ENCODE measurements around the gene CFAP92. TPM values are rescaled to one million over a fixed set of nuclear protein-coding genes. Genes with fewer than 3 reads are reported as not detected.

The CFAP92 gene
- total RNA-seq, 1 donor from 2014 or later = not detected

GRCh38 chr3:128907706-128908445, 86.0 kb downstream of the CFAP92 start:
- Mint-ChIP-seq H3K9me3 (no peaks in the 10 kb centered on the region), H3K27ac (no peak overlapping the region), H3K4me3 (no peak overlapping the region), H3K36me3 (ENCODE audit: low read depth) (peaks cover 82% of the 10 kb centered on the region), H3K4me1 (no peaks in the 10 kb centered on the region), H3K27me3 (no peaks in the 10 kb centered on the region)
- ChIA-PET POLR2A (no interaction called here), CTCF (no interaction called here)
- intact Hi-C loops (cut with micrococcal nuclease) = no loop called here
- ATAC-seq (ENCODE audit: low read depth) = no peak
- DNase-seq = no peak
- TF ChIP-seq CTCF (IDR thresholded peaks at IDR 0.05) = no peak

GRCh38 chr3:128906804-128907525, 86.9 kb downstream of the CFAP92 start:
- ChIA-PET CTCF (no interaction called here), POLR2A (no interaction called here)

GRCh38 chr3:128906031-128906803, 87.7 kb downstream of the CFAP92 start:
- Mint-ChIP-seq H3K27me3 (no peaks in the 10 kb centered on the region), H3K36me3 (ENCODE audit: low read depth) (peaks cover 81% of the 10 kb centered on the region), H3K27ac (no peak overlapping the region), H3K4me3 (no peak overlapping the region), H3K9me3 (no peaks in the 10 kb centered on the region), H3K4me1 (no peaks in the 10 kb centered on the region)
- ChIA-PET POLR2A (no interaction called here), CTCF (no interaction called here)
- intact Hi-C loops (cut with micrococcal nuclease) = no loop called here
- no peak for TF ChIP-seq CTCF (IDR thresholded peaks at IDR 0.05)
- DNase-seq (no peak), ATAC-seq (ENCODE audit: low read depth) (no peak)

More at GRCh38 chr3:128906804-128907525, 86.9 kb downstream of the CFAP92 start:
- TF ChIP-seq CTCF (IDR thresholded peaks at IDR 0.05) = no peak
- ATAC-seq (ENCODE audit: low read depth) (no peak), DNase-seq (no peak)
- no peaks in the 10 kb centered on the region for H3K9me3 Mint-ChIP-seq
- peaks cover 78% of the 10 kb centered on the region for H3K36me3 Mint-ChIP-seq (ENCODE audit: low read depth)
- intact Hi-C loops (cut with micrococcal nuclease) = no loop called here
- H3K4me1 Mint-ChIP-seq = no peaks in the 10 kb centered on the region
- no peaks in the 10 kb centered on the region for H3K27me3 Mint-ChIP-seq
- H3K27ac Mint-ChIP-seq = no peak overlapping the region
- no peak overlapping the region for H3K4me3 Mint-ChIP-seq

GRCh38 chr3:128903501-128903900, 90.4 kb downstream of the CFAP92 start:
- Mint-ChIP-seq H3K27ac (no peak overlapping the region), H3K27me3 (no peaks in the 10 kb centered on the region), H3K4me1 (no peaks in the 10 kb centered on the region), H3K4me3 (no peak overlapping the region), H3K36me3 (ENCODE audit: low read depth) (peaks cover 84% of the 10 kb centered on the region), H3K9me3 (no peaks in the 10 kb centered on the region)
- POLR2A ChIA-PET = no interaction called here
- CTCF ChIA-PET = no interaction called here
- ATAC-seq (ENCODE audit: low read depth) (no peak), DNase-seq (no peak)
- TF ChIP-seq CTCF (IDR thresholded peaks at IDR 0.05) = no peak
- intact Hi-C loops (cut with micrococcal nuclease) = no loop called here

- POLR2A ChIA-PET = no interaction called here
- intact Hi-C loops (cut with micrococcal nuclease) = no loop called here
- Mint-ChIP-seq H3K27me3 (no peaks in the 10 kb centered on the region), H3K9me3 (no peaks in the 10 kb centered on the region), H3K4me3 (no peak overlapping the region), H3K27ac (no peak overlapping the region), H3K4me1 (no peaks in the 10 kb centered on the region), H3K36me3 (ENCODE audit: low read depth) (peaks cover 84% of the 10 kb centered on the region)
- TF ChIP-seq CTCF (IDR thresholded peaks at IDR 0.05) = no peak
- DNase-seq = no peak
- CTCF ChIA-PET = no interaction called here
- no peak for ATAC-seq (ENCODE audit: low read depth)
Observed at GRCh38 chr3:128902426-128902825, 91.5 kb downstream of the CFAP92 start.
